NCI-H2029 (cell line): Measurements from ENCODE around the gene PLCB3.

Experiments
- DNase-seq: peaks from one replicate; lab custom pipeline; 2025; lab: John Stamatoyannopoulos, UW

Gene PLCB3

DNA sequence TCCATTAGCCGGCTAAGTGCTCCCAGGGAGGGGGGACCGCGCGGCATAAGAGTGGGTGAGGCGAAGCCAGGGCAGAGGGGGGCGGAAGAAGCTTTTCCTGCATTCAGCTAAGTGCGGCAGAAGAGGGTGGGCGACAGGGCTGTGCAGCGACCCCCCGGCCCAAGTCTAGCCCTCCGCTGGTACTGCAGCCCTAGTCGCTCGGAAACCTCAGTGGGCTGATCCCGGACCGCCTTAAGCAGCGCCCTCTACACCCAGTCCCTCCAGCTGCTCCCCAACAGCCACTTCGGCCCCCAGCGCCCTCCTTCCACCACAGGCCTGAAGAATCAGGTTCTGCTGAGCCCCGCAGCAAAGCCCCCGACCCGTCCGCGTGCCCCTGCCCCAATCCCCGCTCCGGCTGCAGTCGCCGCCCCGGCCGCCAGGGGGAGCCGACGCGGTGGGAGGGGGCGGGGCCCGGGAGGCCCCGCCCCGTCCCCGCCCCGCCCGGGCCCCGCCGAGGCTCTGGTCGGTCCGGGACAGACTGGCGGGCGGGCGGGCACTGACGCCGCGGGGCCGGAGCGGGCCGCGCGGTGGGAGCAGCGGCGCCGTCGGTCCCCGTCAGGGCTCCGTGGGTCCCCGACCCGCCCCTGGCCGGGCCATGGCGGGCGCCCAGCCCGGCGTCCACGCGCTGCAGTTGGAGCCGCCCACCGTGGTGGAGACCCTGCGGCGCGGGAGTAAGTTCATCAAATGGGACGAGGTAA lies at the start of gene PLCB3:
TSS of gene PLCB3 (plus strand) at position 515 of the 737 bp plus-strand sequence. CDS start at position 635, 120 bp downstream.
- DNase-seq, result no peak

DNA sequence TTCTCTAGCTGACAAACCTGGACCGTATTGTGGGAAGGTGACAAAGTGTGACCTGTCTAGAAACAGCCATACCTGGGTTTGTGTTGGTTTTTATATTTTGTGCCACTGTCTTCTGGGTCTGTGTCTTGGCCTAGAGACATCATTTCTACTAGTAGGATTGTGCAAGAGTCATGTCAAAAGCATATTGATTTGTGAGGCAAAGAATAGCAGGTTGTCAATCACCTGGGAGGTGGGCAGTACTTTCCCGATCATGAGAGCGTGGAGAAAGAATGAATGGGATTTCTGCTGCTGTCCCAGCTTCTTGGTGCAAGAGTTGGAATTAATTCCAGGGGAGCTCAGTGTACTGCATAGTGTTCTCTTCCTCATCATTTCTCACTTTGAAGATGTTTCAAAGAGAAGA lies 49.8 kb upstream of the PLCB3 start:
- DNase-seq, result no peak

DNA sequence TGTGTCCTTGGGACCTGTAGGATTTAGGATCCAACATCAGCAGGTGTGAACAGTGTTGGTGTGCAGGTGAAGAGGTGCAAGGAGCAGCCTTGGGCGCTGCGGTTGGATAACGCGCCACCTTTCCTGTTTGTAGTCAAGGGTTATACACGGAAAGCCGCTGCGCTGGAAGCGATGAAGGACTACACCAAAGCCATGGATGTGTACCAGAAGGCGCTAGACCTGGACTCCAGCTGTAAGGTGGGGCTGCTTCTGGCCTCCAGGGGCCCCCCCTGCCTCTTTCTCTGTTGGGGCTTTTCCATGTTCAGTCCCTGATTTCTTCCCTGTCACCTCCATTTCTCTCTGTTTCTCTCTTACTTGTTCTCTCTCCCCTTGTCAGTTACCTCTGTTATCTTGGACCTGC lies 48.3 kb upstream of the PLCB3 start:
- no peak for DNase-seq

DNA sequence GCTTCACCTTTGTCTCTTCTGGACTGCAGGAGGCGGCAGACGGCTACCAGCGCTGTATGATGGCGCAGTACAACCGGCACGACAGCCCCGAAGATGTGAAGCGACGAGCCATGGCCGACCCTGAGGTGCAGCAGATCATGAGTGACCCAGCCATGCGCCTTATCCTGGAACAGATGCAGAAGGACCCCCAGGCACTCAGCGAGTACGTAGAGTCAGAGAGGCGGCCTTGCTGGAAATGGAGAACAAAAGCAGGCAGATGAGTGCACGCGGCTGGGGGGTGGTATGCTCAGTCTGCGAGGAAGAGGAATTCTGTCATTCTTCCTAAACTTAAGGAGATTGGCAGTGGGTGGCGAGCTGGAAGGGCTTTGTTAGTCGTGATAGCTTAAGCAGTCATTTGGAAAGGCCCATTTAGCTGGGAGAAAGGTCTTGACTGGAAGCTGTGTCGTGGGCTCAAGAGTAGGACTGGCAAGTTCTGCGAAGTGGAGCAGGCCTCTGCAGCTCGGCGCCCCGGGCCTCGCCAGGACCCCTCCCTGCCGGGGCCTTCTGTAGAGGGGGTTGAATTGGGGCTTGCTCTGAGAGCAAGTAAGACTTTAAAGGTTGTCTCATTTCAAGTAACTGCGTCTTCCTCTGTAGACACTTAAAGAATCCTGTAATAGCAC lies 47.8 kb upstream of the PLCB3 start:
- DNase-seq, result no peak

DNA sequence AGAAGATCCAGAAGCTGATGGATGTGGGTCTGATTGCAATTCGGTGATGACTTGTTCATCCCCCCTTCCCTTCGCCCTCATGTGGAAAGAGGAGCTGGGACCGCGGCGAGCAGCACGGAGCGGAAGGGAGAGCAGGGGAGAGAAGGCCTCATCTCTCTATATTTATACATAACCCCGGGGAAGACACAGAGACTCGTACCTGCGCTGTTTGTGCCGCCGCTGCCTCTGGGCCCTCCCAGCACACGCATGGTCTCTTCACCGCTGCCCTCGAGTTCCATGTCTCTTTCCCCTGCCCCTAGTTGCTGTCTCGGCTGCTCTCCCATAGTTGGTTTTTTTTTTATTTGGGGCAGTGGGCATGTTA lies 47.3 kb upstream of the PLCB3 start:
- DNase-seq, result no peak

DNA sequence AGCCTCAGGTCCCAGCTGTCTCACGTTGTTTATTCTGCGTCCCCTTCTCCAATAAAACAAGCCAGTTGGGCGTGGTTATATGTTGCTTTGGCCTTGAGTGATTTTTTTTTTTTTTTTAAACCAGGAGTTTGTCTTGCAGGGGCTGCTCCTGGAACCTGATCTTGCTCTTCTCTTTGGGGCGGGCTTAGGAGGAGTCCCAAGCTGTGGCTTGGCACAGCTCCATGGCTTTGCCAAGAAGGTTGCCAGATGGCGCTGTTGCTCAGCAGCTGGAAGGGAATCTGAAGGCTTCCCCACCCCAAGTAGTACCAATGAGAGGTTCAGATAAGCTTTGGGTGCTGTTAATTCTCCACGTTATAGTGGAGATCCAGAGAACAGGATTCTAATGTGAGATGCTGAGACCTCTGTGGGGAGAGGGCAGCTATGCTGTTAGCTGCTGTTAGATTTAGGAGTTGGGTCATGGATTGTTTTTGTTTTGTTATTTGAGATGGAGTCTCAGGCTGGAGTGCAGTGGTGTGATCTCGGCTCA lies 46.8 kb upstream of the PLCB3 start:
- peak; percentile 88 for DNase-seq

DNA sequence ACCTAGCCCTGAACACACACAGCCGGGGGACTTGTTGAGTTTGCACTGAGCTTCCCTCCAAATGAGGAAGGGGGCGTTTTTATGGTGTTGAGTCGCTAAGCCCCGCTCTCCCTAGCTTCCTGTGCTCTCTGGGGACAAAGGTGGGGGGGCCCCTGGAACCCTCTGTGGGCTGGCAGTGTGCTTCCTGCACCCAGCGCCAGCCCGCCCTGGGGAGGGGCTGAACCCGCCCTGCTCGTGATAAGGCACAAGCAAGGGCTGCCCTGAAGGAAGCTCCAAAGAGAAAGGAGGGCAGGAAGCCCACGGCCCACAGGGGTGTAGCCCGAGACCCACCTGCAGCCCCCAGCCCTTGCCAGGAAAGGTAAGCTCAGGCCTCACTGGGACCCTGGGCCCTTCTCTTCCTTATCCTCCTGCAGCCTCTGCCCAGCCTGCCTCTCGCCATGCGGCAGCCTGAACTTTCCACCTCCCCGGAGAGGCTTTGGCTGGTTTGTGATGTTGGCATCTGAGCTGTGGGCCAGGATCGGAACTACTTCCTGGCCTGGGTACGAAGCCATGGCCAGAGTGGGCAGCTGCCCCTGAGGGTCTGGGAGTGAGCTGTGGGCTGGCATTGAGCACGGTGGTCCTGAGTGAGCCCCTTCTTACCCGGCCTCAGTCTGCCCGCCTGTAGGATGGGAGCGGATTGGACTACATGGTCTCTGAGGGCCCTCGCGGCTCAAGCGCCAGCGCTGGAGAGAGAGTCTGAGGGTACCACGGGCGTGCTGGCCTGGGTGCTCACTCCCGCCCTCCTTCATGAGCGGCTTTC lies 44.7 kb upstream of the PLCB3 start, which contains the start of gene FERMT3:
TSS of gene FERMT3 (plus strand) at position 265 of the 799 bp plus-strand sequence. CDS start 644 bp downstream, outside the sequence.
- DNase-seq, result no peak

DNA sequence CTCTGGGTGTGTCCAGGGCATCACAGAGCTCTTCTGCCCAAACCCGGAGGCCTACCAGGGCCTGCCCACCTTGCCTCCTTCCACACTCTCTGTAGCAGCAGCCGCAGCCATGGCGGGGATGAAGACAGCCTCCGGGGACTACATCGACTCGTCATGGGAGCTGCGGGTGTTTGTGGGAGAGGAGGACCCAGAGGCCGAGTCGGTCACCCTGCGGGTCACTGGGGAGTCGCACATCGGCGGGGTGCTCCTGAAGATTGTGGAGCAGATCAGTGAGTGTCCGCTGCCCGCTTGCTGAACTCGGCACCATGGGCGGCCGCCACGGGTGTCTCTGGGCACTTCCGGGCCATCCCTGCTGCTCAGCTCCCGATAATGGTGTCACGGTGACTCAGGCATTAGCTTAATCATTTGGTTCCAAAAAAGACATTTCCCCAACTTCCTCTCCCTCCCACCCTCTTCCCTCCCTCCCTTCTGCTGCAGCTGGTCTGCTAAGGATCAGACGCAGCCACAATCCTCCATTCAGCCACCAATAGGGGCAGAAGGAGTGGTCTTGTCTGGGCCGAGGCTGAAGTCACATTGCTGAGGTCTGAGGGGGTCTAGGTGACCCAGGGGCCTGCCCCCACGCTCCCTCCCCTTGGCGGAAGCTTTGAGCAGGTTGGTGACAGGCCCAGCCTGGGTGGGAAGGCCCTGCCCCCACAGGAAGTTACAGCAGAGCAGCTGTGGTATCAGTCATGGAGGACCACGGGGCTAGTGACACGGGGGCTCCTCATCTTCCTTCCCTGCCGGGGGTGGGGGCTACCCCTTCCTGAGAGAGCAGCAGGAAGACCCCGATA lies 43.9 kb upstream of the PLCB3 start:
- no peak for DNase-seq

DNA sequence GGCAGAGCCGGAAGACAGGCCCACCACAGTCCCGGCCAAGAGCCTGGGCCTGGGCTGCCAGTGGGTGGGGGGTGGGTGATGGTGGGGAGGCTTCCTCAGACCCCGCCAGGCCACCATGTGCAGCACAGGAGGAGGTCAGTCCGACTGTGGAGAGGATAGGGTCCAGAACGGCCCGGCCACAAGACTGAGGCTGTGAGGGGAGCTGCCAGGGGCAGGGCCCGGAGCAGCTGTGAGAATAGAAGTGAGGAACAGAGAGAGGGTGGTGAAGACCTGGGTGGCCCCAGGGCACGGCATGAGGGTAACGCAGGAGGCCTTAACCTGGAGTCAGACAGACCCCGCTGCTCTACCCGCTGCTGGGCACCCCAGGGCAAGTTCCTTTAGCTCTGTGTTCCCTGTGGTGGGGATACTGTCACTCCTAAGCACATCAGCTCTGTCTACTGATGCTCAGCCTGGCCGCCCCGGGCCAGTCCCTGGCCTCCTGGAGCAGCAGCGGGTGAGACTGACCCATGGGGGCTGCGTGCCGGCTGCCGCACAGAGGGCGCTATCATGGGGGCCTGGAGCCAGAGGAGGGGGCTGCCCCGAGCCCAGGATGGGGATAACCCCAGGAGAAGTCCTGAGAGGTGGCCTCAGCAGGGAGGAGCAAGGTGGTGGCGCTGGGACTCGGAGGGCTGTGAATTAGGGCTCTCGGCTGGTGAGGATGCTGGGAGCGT lies 43.1 kb upstream of the PLCB3 start:
- no peak for DNase-seq

DNA sequence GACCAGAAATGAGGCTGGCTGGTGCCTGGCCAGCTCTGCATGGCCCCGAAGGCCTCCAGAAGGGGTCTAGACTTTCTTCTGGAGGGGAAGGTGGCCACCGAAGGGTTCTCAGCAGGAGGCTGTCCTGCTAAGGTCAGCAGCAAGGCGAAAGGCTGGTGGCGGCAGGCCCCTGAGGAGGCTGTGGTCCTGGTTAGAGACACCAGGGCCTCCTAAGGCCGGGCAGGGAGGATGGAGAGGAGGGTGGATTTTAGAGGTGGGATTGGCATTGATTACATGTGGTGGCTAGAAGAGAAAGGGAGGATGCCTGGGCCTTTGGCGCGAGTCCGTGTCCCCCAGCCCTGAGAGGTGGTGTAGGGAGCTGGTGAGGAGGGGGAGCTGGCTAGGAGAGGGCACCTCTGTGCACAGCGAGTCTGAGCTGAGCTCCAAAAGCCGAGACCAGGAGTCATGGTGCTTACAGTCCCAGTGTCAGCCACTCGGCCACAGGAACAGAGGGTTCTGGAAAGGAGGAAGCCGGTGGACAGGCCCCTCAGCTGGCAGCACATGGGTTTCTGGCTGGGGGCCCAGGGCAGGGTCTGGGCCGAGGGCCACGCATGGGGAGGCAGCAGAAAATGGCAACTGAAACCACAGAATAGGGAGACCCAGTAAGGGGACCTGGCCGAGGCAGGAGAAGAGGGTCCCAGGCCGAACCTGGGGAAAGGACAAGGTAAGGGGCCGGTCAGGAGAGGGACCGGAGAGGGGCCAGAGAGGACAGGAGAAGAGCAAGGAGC lies 42.4 kb upstream of the PLCB3 start:
- no peak for DNase-seq

DNA sequence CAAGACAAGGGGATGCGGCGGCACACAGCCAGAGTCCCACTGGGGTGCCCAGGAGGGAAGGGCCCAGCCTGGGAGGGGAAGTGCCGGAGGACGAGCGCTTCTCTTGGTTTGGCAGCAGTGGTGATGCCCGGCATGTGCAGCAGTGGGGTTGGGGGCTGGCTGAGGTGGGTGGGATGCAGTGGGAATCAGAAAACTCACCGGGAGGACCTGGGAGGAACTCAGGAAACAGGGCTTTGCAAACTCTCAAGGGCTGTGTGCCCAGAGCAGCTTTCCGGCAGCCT lies 41.8 kb upstream of the PLCB3 start:
- no peak for DNase-seq

DNA sequence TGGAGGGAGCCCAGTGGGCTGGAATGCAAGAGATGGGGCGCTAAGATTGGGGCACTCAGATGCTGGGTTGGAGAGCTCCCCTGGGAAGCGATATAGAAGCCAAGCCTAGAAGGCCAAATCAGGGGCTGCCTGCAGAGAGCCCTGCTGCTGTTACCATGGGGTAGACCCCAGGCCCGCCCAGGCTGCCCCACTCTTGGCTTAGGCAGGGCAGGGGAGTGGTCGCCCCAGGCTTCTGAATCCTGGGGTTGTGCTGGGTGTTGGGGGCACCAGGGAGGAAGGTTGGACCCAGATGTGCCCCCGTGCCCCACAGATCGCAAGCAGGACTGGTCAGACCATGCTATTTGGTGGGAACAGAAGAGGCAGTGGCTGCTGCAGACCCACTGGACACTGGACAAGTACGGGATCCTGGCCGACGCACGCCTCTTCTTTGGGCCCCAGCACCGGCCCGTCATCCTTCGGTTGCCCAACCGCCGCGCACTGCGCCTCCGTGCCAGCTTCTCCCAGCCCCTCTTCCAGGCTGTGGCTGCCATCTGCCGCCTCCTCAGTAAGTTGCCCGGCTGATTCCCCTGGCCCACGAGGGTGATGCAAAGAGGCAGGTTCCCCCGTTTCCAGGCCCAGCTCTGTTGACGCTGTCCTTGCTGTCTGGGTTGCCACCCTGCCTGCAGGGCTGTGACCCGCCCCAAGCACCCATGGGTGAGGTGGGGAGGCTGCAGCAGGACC lies 40.9 kb upstream of the PLCB3 start:
- DNase-seq, result no peak

DNA sequence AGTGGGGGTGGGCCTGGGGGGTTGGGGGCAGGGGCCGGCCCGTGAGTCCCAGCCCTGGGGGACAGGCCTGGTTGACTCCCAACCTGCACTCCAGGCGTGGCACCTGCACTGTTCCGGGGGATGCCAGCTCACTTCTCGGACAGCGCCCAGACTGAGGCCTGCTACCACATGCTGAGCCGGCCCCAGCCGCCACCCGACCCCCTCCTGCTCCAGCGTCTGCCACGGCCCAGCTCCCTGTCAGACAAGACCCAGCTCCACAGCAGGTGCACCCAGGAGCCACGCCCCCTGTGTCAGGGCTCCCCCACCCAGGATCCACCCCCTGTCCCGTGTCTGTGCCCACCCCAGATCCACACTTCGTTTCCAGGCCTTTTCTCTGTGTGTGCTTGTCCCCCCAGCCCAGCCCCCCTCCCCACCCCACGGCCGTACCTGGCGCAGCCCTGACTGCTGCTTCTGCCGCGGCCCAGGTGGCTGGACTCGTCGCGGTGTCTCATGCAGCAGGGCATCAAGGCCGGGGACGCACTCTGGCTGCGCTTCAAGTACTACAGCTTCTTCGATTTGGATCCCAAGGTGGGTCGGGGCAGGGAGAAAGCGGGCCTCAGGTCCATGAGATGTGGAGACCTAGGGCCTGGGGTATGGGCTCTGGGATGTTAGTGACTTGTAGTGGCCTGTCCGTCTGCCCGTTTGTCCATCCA lies 40.0 kb upstream of the PLCB3 start:
- DNase-seq, result no peak

DNA sequence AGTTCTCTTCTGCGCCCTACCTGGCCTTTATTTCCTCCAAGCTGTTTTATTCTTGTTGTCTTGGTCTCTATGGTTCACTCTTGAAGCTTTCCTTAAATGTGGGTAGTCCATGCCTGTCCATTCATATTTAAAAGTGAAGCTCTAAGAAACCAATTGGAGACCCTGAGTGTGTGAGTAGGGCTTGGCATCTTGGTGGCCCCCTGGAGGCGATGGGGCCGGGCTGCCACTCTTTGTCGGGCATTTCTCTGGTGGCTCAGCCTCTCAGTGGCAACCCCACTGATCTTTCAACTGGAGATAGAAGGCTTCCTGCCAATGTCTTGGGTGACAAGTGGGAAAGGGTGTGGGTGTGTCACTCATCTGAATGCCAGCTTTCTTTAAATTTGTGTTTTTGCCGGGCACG lies 34.5 kb upstream of the PLCB3 start:
- no peak for DNase-seq

DNA sequence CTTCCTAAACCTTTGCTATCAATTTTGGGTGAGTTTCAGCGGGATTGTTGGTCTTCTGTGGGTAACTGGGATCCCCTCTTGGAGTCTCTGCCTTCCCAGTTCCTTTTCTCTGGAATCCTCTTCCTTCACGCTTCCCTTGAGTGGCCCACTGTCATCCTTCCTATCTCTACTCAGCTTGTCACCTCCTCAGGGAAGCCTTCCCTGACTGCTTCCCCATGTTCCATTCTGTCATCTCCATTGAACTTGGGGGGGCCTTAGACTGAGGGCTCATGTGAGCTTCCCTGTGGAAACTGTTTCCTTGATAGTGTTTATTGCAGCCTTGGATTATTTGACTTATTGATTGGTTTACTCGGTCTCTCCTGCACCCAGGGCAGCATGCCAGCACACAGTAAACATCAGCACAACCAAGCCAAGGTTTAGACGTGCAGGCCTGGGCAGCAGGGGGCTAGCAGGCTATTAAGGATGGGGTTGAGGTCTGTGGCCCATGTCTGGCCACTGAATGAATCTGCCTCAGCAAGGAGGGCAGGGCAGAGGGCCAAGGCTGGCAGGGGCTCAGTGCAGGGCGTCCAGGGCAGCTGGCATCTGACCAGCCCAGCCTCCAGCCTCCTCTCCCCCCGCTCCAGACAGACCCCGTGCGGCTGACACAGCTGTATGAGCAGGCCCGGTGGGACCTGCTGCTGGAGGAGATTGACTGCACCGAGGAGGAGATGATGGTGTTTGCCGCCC lies 32.5 kb upstream of the PLCB3 start:
- peak; percentile 48 for DNase-seq

DNA sequence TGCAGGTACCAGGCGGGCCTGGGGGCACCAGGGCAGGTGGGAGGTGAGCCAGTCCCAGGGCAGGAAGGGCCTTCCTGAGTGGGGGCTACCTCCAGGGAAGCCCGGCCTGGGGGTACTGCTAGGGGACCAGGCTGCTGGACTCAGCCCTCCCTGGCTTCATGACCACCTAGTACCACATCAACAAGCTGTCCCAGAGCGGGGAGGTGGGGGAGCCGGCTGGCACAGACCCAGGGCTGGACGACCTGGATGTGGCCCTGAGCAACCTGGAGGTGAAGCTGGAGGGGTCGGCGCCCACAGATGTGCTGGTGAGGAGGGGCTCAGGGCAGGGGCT lies 32.0 kb upstream of the PLCB3 start:
- DNase-seq, result no peak

DNA sequence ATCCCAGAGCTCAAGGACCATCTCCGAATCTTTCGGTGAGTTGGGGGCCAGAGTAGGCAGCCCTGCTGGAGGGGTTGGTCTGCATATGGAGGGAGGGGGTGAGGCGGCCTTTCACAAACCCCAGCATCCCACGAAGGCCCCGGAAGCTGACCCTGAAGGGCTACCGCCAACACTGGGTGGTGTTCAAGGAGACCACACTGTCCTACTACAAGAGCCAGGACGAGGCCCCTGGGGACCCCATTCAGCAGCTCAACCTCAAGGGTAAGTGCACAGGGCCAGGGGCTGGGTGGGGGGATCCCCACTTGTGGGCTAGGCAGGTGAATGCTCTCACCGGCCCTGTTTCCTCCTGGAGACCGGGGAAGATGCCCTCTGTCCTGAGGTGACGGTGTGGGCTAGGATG lies 31.6 kb upstream of the PLCB3 start:
- no peak for DNase-seq

DNA sequence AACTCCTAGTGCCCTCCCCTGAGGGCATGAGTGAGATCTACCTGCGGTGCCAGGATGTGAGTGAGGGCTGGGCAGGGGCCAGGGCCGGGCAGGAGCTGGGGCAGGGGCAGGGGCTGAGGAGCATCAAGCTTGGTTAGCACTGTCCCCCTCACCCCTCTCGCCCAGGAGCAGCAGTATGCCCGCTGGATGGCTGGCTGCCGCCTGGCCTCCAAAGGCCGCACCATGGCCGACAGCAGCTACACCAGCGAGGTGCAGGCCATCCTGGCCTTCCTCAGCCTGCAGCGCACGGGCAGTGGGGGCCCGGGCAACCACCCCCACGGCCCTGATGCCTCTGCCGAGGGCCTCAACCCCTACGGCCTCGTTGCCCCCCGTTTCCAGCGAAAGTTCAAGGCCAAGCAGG lies 31.1 kb upstream of the PLCB3 start:
- DNase-seq, result no peak

DNA sequence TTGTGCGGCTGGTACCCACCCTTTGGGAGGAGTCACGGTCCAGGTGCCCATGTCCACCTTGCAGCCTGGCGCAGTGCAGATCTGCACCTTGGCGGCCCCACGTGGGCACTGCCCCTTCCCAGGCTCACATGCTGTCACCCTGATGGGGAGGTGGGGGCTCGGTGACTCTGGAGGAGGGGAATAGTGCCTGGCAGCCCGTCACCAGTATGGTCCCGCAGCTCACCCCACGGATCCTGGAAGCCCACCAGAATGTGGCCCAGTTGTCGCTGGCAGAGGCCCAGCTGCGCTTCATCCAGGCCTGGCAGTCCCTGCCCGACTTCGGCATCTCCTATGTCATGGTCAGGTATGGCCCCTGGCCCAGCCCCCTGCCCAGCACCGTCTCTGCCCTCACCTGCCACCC lies 30.5 kb upstream of the PLCB3 start:
- no peak for DNase-seq
